HEK293 (cell line): ENCODE results near the gene MRTFB.

ENCODE experiments used
- CTCF ChIA-PET: fragments of 350-600 bp; formaldehyde crosslinking; extraction: SDS; loops from one replicate; lab custom pipeline; 2021; ENCODE audit warnings: antibody characterized with exemption; lab: Yijun Ruan, JAX
- POLR2A ChIA-PET: fragments of 300-600 bp; formaldehyde crosslinking; extraction: SDS; loops from one replicate; lab custom pipeline; 2020; ENCODE audit warnings: antibody characterized with exemption, inconsistent platforms; lab: Yijun Ruan, JAX
- H3K27ac ChIP-seq: fragments of 200-500 bp; sonication (Bioruptor generic); 2 replicates; pipeline ENCODE4 v1.5.1; 2014; ENCODE audit warnings: low read depth, low read length, control low read depth, inconsistent platforms; ENCODE audit errors: extremely low read depth
- H3K36me3 ChIP-seq, 2 experiments: fragments of 200-500 bp in 1 of 2; sonication (Bioruptor generic) in 1 of 2; 1 replicate in 1 of 2; 2 replicates in 1 of 2; pipeline ENCODE4 v1.5.1; 2014 to 2017; ENCODE audit warnings: inconsistent platforms in 2 of 2, low read length in 2 of 2; ENCODE audit not compliant: control insufficient read depth in 2 of 2, insufficient read depth in 1 of 2
- H3K4me1 ChIP-seq: fragments of 200-500 bp; sonication (Bioruptor generic); 2 replicates; pipeline ENCODE4 v1.5.1; 2014; ENCODE audit warnings: mild to moderate bottlenecking, low read length, inconsistent platforms; ENCODE audit not compliant: control insufficient read depth, insufficient read depth
- H3K4me3 ChIP-seq: 2 replicates; pipeline ENCODE4 v1.5.1; 2011; ENCODE audit warnings: low read depth, mild to moderate bottlenecking, control low read depth, low read length, moderate library complexity
- H3K9me3 ChIP-seq: fragments of 200-500 bp; sonication (Bioruptor generic); 2 replicates; pipeline ENCODE4 v1.5.1; 2014; ENCODE audit warnings: low read depth, low read length, inconsistent platforms; ENCODE audit not compliant: control insufficient read depth, insufficient read depth
- KLF8 ChIP-seq: fragments of 450-650 bp; formaldehyde crosslinking; IDR thresholded peaks from 2 replicates; pipeline ENCODE4 v1.5.1; 2016; ENCODE audit warnings: missing biosample characterization, missing genetic modification characterization
- SCRT1 ChIP-seq: fragments of 450-650 bp; formaldehyde crosslinking; IDR thresholded peaks from 2 replicates; pipeline ENCODE4 v1.5.1; 2016; ENCODE audit warnings: missing biosample characterization, missing genetic modification characterization, borderline replicate concordance
- ZBTB17 ChIP-seq: fragments of 450-650 bp; formaldehyde crosslinking; IDR thresholded peaks from 2 replicates; pipeline ENCODE4 v1.5.1; 2016; ENCODE audit warnings: missing biosample characterization, missing genetic modification characterization
- ZBTB8A ChIP-seq: fragments of 450-650 bp; formaldehyde crosslinking; IDR thresholded peaks from 2 replicates; pipeline ENCODE4 v1.5.1; 2016; ENCODE audit warnings: missing biosample characterization, missing genetic modification characterization
- ZIC2 ChIP-seq: fragments of 450-650 bp; formaldehyde crosslinking; IDR thresholded peaks from 2 replicates; pipeline ENCODE4 v1.5.1; 2016; ENCODE audit warnings: missing biosample characterization, missing genetic modification characterization
- ZNF132 ChIP-seq: fragments of 450-650 bp; formaldehyde crosslinking; IDR thresholded peaks from 2 replicates; pipeline ENCODE4 v1.5.1; 2017; ENCODE audit warnings: missing biosample characterization, missing genetic modification characterization, borderline replicate concordance
- ZNF423 ChIP-seq: fragments of 450-650 bp; formaldehyde crosslinking; IDR thresholded peaks from 2 replicates; pipeline ENCODE4 v1.5.1; 2016; ENCODE audit warnings: missing biosample characterization, missing genetic modification characterization
- ZNF518A ChIP-seq: fragments of 450-650 bp; formaldehyde crosslinking; conservative IDR thresholded peaks from 2 replicates; pipeline ENCODE4 v1.5.1; 2016; ENCODE audit warnings: low read depth, missing biosample characterization, missing genetic modification characterization
- ZNF571 ChIP-seq: fragments of 450-650 bp; formaldehyde crosslinking; IDR thresholded peaks from 2 replicates; pipeline ENCODE4 v1.5.0; 2017; ENCODE audit warnings: missing biosample characterization, missing genetic modification characterization
- TF ChIP-seq, protein P1 (sequence below): fragments of 450-650 bp; formaldehyde crosslinking; IDR thresholded peaks from 2 replicates; pipeline ENCODE4 v1.5.1; 2016; ENCODE audit warnings: missing biosample characterization, missing genetic modification characterization

Gene MRTFB

GRCh38 chr16:14309001-14309886 is 238.1 kb downstream of the MRTFB start:
- no peaks in the 10 kb centered on the region for H3K4me1 ChIP-seq

GRCh38 chr16:14309906-14310305 is 238.8 kb downstream of the MRTFB start:
- no peaks in the 10 kb centered on the region for H3K36me3 ChIP-seq
- no peaks in the 10 kb centered on the region for H3K9me3 ChIP-seq
- TF ChIP-seq SCRT1 (tag by site-specific recombination) (0 out of 2 replicates have a peak, but pooled peaks have one; percentile 28), ZNF518A (tag by site-specific recombination) (no peak)
- TF ChIP-seq, all 188 proteins: peak for 1
- POLR2A ChIA-PET, result no interaction called here
- no peak overlapping the region for H3K27ac ChIP-seq
- H3K4me1 ChIP-seq, result no peaks in the 10 kb centered on the region
- CTCF ChIA-PET, result interaction anchor here (0.5 to 1.2 kb wide), 5 partner anchors 197 to 1213 kb away, joined by 3 to 4 read pairs (median 3); no protein-coding TSS in a partner anchor
- no peak overlapping the region for H3K4me3 ChIP-seq

More at GRCh38 chr16:14309001-14309886, 238.1 kb downstream of the MRTFB start:
- H3K27ac ChIP-seq, result no peak overlapping the region
- CTCF ChIA-PET, result interaction anchor here (0.5 to 1.2 kb wide), 5 partner anchors 198 to 1213 kb away, joined by 3 to 4 read pairs (median 3); no protein-coding TSS in a partner anchor
- H3K4me3 ChIP-seq, result no peak overlapping the region
- no peaks in the 10 kb centered on the region for H3K36me3 ChIP-seq
- POLR2A ChIA-PET, result interaction anchor here (1.1 kb wide), 1 partner anchor 390 kb away, joined by 3 read pairs; the partner anchor contains the start of gene ERCC4
- TF ChIP-seq ZBTB17 (no peak), ZNF132 (tag by site-specific recombination) (no peak), ZNF571 (tag by site-specific recombination) (no peak)
- TF ChIP-seq, all 188 proteins: peak for 0
- no peaks in the 10 kb centered on the region for H3K9me3 ChIP-seq

DNA sequence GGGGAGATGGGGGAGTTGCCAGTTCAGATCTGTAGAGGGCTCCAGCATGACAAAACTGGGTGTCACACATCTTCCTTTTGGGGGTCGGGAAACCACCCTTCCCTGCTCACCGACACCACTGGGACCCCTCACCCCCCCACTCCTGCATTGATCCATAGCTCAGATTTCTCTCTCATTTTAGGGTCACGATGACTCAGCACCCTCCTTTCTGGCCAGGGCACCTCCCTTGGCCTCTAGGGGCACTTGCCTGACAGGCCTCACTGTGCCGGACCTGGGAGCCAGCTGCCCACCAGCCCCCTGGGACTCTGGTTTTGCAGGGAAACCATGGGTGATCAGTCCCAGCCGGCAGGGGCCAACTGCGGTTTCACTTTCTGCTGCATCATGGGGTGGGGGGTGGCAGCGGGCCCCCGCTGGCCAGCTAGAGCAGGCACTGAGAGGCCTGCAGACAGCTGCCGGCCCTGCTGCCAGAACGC is 239.4 kb downstream of the MRTFB start:
- no peaks in the 10 kb centered on the region for H3K4me1 ChIP-seq
- no peak overlapping the region for H3K27ac ChIP-seq
- H3K36me3 ChIP-seq, result no peaks in the 10 kb centered on the region
- no peaks in the 10 kb centered on the region for H3K9me3 ChIP-seq
- no peak overlapping the region for H3K4me3 ChIP-seq
- POLR2A ChIA-PET, result no interaction called here
- CTCF ChIA-PET, result interaction anchor here (0.7 to 1.2 kb wide), 2 partner anchors 10 to 196 kb away, joined by 4 read pairs; no protein-coding TSS in a partner anchor
- TF ChIP-seq ZNF423 (tag by site-specific recombination) (0 out of 2 replicates have a peak, but pooled peaks have one; percentile 22), ZBTB8A (tag by site-specific recombination) (0 out of 2 replicates have a peak, but pooled peaks have one; percentile 39), ZIC2 (tag by site-specific recombination) (peak; percentile 98), KLF8 (no peak)
- TF ChIP-seq, protein P1, sequence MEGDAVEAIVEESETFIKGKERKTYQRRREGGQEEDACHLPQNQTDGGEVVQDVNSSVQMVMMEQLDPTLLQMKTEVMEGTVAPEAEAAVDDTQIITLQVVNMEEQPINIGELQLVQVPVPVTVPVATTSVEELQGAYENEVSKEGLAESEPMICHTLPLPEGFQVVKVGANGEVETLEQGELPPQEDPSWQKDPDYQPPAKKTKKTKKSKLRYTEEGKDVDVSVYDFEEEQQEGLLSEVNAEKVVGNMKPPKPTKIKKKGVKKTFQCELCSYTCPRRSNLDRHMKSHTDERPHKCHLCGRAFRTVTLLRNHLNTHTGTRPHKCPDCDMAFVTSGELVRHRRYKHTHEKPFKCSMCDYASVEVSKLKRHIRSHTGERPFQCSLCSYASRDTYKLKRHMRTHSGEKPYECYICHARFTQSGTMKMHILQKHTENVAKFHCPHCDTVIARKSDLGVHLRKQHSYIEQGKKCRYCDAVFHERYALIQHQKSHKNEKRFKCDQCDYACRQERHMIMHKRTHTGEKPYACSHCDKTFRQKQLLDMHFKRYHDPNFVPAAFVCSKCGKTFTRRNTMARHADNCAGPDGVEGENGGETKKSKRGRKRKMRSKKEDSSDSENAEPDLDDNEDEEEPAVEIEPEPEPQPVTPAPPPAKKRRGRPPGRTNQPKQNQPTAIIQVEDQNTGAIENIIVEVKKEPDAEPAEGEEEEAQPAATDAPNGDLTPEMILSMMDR (tag by site-specific recombination), result peak; percentile 55
